WTC11 (cell line): ENCODE measurements around the gene TMCC1. TPM values are rescaled to one million over a fixed set of nuclear protein-coding genes. Genes with fewer than 3 reads are reported as not detected.
A peak's percentile ranks its signal among the peaks of the same experiment; 100 is the strongest.

ENCODE experiments used
- ATAC-seq: fragments of 200-7000 bp; cut with Tn5 transposase; 2 replicates; pipeline ENCODE4 v1.10.0; 2021; ENCODE audit warnings: mild to moderate bottlenecking, moderate library complexity
- CTCF ChIA-PET: fragments of 300-600 bp; sonication (Branson Sonifier 250); formaldehyde crosslinking; loops from one replicate; lab custom pipeline; 2021; ENCODE audit warnings: antibody characterized with exemption; lab: Charles Lee
- POLR2A ChIA-PET: fragments of 350-600 bp; sonication (Branson Sonifier 250); formaldehyde crosslinking; loops from one replicate; lab custom pipeline; 2021; ENCODE audit warnings: antibody characterized with exemption; lab: Charles Lee
- DNase-seq: peaks from one replicate; pipeline ENCODE4 v3.0.0; 2021; ENCODE audit warnings: low spot score
- H3K27ac Mint-ChIP-seq: 2 replicates; pipeline ENCODE4 v1.8.0; 2021; ENCODE audit warnings: mixed read lengths
- H3K27me3 Mint-ChIP-seq: 2 replicates; pipeline ENCODE4 v1.8.0; 2021; ENCODE audit warnings: low read depth, mild to moderate bottlenecking, moderate library complexity, mixed read lengths
- H3K36me3 Mint-ChIP-seq: 2 replicates; pipeline ENCODE4 v1.8.0; 2021; ENCODE audit warnings: mixed read lengths
- H3K4me1 Mint-ChIP-seq: 2 replicates; pipeline ENCODE4 v1.8.0; 2022; ENCODE audit warnings: mixed read lengths
- H3K4me3 Mint-ChIP-seq: 2 replicates; pipeline ENCODE4 v1.8.0; 2021; ENCODE audit warnings: mild to moderate bottlenecking, moderate library complexity, mixed read lengths
- H3K9me3 Mint-ChIP-seq: 2 replicates; pipeline ENCODE4 v1.8.0; 2021; ENCODE audit warnings: mixed read lengths
- ATF3 ChIP-seq: sonication (generic); formaldehyde crosslinking; conservative IDR thresholded peaks from 2 replicates; pipeline ENCODE4 v1.8.1; 2022; ENCODE audit warnings: mild to moderate bottlenecking, missing genetic modification reagents
- E2F5 ChIP-seq: sonication (generic); formaldehyde crosslinking; IDR thresholded peaks from 2 replicates; pipeline ENCODE4 v1.8.1; 2022; ENCODE audit warnings: mild to moderate bottlenecking, moderate library complexity, missing genetic modification reagents
- ELF4 ChIP-seq: sonication (generic); formaldehyde crosslinking; IDR thresholded peaks from 2 replicates; pipeline ENCODE4 v1.8.1; 2022; ENCODE audit warnings: low read depth, mild to moderate bottlenecking, moderate library complexity, missing genetic modification reagents
- FOXJ3 ChIP-seq: sonication (generic); formaldehyde crosslinking; IDR thresholded peaks from 2 replicates; pipeline ENCODE4 v1.9.0; 2021; ENCODE audit warnings: missing genetic modification reagents, mild to moderate bottlenecking, borderline replicate concordance
- FOXP1 ChIP-seq: sonication (generic); formaldehyde crosslinking; IDR thresholded peaks from 2 replicates; pipeline ENCODE4 v1.8.0; 2022; ENCODE audit warnings: missing genetic modification reagents, mild to moderate bottlenecking, moderate library complexity, borderline replicate concordance
- GRHL2 ChIP-seq: fragments of 250-450 bp; sonication (Bioruptor Pico); IDR thresholded peaks from 2 replicates; pipeline ENCODE4 v1.8.0; 2022; ENCODE audit warnings: mild to moderate bottlenecking, moderate library complexity; ENCODE audit not compliant: insufficient replicate concordance, severe bottlenecking
- HMGXB4 ChIP-seq: sonication (generic); formaldehyde crosslinking; IDR thresholded peaks from 2 replicates; pipeline ENCODE4 v1.8.1; 2023; ENCODE audit warnings: mild to moderate bottlenecking, moderate library complexity, missing genetic modification reagents
- MAX ChIP-seq: sonication (generic); formaldehyde crosslinking; IDR thresholded peaks from 2 replicates; pipeline ENCODE4 v1.8.0; 2022; ENCODE audit warnings: mild to moderate bottlenecking, missing genetic modification reagents
- NFYB ChIP-seq: sonication (generic); formaldehyde crosslinking; conservative IDR thresholded peaks from 2 replicates; pipeline ENCODE4 v1.8.0; 2022; ENCODE audit warnings: low read depth, missing genetic modification reagents
- TCF7 ChIP-seq: sonication (generic); formaldehyde crosslinking; IDR thresholded peaks from 2 replicates; pipeline ENCODE4 v1.8.0; 2022; ENCODE audit warnings: mild to moderate bottlenecking, low read depth, missing genetic modification reagents, moderate library complexity
- USF1 ChIP-seq: sonication (generic); formaldehyde crosslinking; IDR thresholded peaks from 2 replicates; pipeline ENCODE4 v1.8.0; 2022; ENCODE audit warnings: mild to moderate bottlenecking, missing genetic modification reagents
- USF2 ChIP-seq: sonication (generic); formaldehyde crosslinking; IDR thresholded peaks from 2 replicates; pipeline ENCODE4 v1.8.1; 2023; ENCODE audit warnings: mild to moderate bottlenecking, missing genetic modification reagents, moderate library complexity
- ZMAT4 ChIP-seq: fragments of 250-450 bp; sonication (Bioruptor Pico); IDR thresholded peaks from 2 replicates; pipeline ENCODE4 v1.9.0; 2021; ENCODE audit warnings: mild to moderate bottlenecking
- ZNF138 ChIP-seq: sonication (generic); formaldehyde crosslinking; conservative IDR thresholded peaks from 2 replicates; pipeline ENCODE4 v1.8.1; 2022; ENCODE audit warnings: mild to moderate bottlenecking, moderate library complexity, missing genetic modification reagents
- ZNF263 ChIP-seq: sonication (generic); formaldehyde crosslinking; IDR thresholded peaks from 2 replicates; pipeline ENCODE4 v1.8.1; 2022; ENCODE audit warnings: low read depth, mild to moderate bottlenecking, moderate library complexity, missing genetic modification reagents
- ZNF281 ChIP-seq: sonication (generic); formaldehyde crosslinking; IDR thresholded peaks from 2 replicates; pipeline ENCODE4 v1.8.0; 2023; ENCODE audit warnings: mild to moderate bottlenecking, missing genetic modification reagents
- total RNA-seq: library from RNA; stranded (reverse); gene quantifications from 3 replicates; pipeline ENCODE4 v1.2.3, GENCODE V29; 2021

The TMCC1 gene
- total RNA-seq, 1 experiment from 2014 or later, result 29.3 TPM

- no peak for TF ChIP-seq ZNF281 (CRISPR knock-in tag)
- TF ChIP-seq ZNF138, result no peak
- TF ChIP-seq MAX (CRISPR knock-in tag), result no peak
- TF ChIP-seq HMGXB4 (CRISPR knock-in tag), result no peak
- TF ChIP-seq E2F5, result no peak
- no peak for TF ChIP-seq GRHL2 (CRISPR knock-in tag)
- no peak for TF ChIP-seq ATF3 (CRISPR knock-in tag)
- TF ChIP-seq FOXJ3 (CRISPR knock-in tag), result no peak
Measured at GRCh38 chr3:129690963-129691362, 202.5 kb downstream of the TMCC1 start (continued).

- Mint-ChIP-seq H3K27ac (no peak overlapping the region), H3K36me3 (peaks cover 10% of the 10 kb centered on the region), H3K27me3 (no peaks in the 10 kb centered on the region; the same call in 1 of the 2 replicates), H3K4me1 (peaks cover 63% of the 10 kb centered on the region), H3K9me3 (peaks cover 12% of the 10 kb centered on the region), H3K4me3 (no peak overlapping the region; the same call in 1 of the 2 replicates)
- DNase-seq (no peak), ATAC-seq (peak; percentile 83)
- CTCF ChIA-PET, result interaction anchor here (0.7 to 1.6 kb wide), 4 partner anchors 12 to 252 kb away, joined by 3 to 4 read pairs (median 3); no protein-coding TSS in a partner anchor
- TF ChIP-seq TCF7 (CRISPR knock-in tag) (no peak), FOXP1 (CRISPR knock-in tag) (no peak), ZNF263 (CRISPR knock-in tag) (no peak), ZMAT4 (CRISPR knock-in tag) (no peak), ELF4 (CRISPR knock-in tag) (no peak), USF1 (CRISPR knock-in tag) (peak; percentile 95), NFYB (CRISPR knock-in tag) (peak; percentile 39), USF2 (CRISPR knock-in tag) (peak; percentile 96)
- POLR2A ChIA-PET, result interaction anchor here (0.5 kb wide), 1 partner anchor 17 kb away, joined by 3 read pairs; no protein-coding TSS in a partner anchor
Measured at GRCh38 chr3:129690406-129690805, 203.1 kb downstream of the TMCC1 start.
